ENCODE measurements around the gene TBX3. TPM values are rescaled to one million over a fixed set of nuclear protein-coding genes. Genes with fewer than 3 reads are reported as not detected.

The TBX3 gene
- total RNA-seq, 4 donors from 2014 or later, result 15.2 to 48.1 (median 35.4) TPM

DNA sequence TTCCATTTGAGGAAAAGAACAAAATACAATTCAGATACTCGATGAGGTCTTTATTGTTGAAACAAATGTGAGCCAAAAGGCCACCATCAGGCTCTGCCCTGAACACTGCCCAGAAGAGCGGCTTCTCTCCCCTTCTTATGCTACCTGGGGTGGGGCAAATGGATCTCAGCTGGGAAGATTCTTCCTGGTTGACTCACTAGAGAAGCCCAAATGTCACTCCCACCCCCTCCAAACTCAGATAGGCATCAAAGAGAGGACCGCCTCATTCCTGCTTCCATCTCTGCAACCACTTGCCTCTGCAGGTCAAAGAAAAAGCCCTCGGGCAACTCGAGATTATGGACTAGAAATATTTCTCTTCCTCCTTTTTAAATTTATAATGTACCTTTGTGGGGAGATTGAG is 55.8 kb downstream of the TBX3 start:
- peak in 1 of 2 donors; percentile 17 for DNase-seq (ENCODE audit: low spot score in 2 of 2)
- intact Hi-C loops (cut with DNase I; ENCODE audit: low total_unique reads), result no loop called here
- H3K4me3 ChIP-seq (ENCODE audit: low read depth, poor library complexity, severe bottlenecking), result no peak overlapping the region
- 39 to 41% methylated on average over 5 of the region's 5 CpGs for WGBS, 2 donors
- no peak for TF ChIP-seq POLR2A (IDR thresholded peaks at IDR 0.05)
- TF ChIP-seq, protein P1, sequence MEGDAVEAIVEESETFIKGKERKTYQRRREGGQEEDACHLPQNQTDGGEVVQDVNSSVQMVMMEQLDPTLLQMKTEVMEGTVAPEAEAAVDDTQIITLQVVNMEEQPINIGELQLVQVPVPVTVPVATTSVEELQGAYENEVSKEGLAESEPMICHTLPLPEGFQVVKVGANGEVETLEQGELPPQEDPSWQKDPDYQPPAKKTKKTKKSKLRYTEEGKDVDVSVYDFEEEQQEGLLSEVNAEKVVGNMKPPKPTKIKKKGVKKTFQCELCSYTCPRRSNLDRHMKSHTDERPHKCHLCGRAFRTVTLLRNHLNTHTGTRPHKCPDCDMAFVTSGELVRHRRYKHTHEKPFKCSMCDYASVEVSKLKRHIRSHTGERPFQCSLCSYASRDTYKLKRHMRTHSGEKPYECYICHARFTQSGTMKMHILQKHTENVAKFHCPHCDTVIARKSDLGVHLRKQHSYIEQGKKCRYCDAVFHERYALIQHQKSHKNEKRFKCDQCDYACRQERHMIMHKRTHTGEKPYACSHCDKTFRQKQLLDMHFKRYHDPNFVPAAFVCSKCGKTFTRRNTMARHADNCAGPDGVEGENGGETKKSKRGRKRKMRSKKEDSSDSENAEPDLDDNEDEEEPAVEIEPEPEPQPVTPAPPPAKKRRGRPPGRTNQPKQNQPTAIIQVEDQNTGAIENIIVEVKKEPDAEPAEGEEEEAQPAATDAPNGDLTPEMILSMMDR (IDR thresholded peaks at IDR 0.05), result no peak

DNA sequence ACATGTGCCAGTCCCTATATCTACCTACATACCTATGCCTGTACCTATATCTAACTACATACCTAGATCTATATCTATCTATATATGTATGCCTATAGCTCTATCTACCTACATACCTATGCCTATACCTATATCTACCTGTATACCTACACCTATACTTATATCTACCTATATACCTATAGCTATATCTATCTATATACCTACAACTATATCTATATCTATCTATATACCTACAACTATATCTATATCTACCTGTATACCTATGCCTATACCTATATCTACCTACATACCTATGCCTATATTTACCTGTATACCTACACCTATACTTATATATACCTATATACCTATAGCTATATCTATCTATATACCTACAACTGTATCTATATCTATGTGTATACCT is 56.6 kb downstream of the TBX3 start:
- DNase-seq (ENCODE audit: low spot score in 2 of 2), result no peak
- no peak overlapping the region for H3K4me3 ChIP-seq (ENCODE audit: low read depth, poor library complexity, severe bottlenecking)
- intact Hi-C loops (cut with DNase I; ENCODE audit: low total_unique reads), result no loop called here
- TF ChIP-seq, protein P1 (IDR thresholded peaks at IDR 0.05), result no peak
- TF ChIP-seq POLR2A (IDR thresholded peaks at IDR 0.05), result no peak

DNA sequence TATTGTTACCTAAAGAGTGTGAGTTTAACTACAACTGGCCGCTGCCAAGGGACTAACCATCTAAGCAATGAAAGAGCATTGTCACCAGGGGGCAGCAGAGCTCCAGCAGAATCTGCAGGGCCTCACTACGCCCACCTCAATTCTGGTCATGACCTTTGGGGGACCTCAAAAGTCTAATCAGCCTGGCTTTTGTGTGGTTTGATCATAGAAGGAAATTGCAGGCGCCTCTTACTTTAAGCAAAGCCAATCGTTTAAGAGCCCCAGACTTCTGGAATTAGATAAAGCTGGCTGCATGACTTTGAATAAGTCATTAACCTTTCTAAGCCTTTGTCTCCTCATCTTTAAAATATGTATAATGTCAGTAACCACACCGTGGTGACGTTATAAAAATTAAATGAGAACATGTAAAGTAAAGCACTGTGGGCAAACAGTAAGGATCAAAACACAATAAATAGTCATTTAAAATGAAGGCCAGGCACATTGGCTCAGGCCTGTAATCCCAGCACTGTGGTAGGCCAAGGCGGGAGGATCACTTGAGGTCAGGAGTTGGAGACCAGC is 58.6 kb downstream of the TBX3 start:
- no peak for TF ChIP-seq POLR2A (IDR thresholded peaks at IDR 0.05)
- TF ChIP-seq, protein P1 (IDR thresholded peaks at IDR 0.05), result no peak
- intact Hi-C loops (cut with DNase I; ENCODE audit: low total_unique reads), result no loop called here
- no peak overlapping the region for H3K4me3 ChIP-seq (ENCODE audit: low read depth, poor library complexity, severe bottlenecking)
- DNase-seq (ENCODE audit: low spot score in 2 of 2), result peak in 1 of 2 donors; percentile 57
- WGBS, 2 donors, result 44 to 50% methylated on average over 7 of the region's 7 CpGs

DNA sequence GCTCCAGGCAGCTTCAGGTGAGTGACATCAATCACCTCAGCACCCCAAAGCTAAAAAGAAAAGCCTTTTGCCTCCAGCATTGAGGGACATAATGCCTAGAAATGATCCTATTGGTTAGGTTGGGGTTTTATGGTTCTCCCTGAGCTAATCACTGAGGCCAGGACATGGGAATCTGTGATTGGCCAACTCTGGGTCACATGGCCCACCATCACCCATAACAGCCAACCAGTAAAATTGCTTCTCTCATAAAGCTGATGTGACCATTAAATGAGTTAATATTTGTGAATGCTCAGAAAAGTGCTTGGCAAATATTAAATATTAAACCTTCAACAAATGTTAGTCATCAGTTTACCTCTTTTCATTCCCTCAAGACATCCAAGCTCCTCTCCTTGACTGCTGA is 60.2 kb downstream of the TBX3 start:
- DNase-seq (ENCODE audit: low spot score in 2 of 2), result peak in 1 of 2 donors; percentile 12
- no peak overlapping the region for H3K4me3 ChIP-seq (ENCODE audit: low read depth, poor library complexity, severe bottlenecking)
- intact Hi-C loops (cut with DNase I; ENCODE audit: low total_unique reads), result no loop called here
- no peak for TF ChIP-seq POLR2A (IDR thresholded peaks at IDR 0.05)
- TF ChIP-seq, protein P1 (IDR thresholded peaks at IDR 0.05), result no peak

Data from lower leg skin (tissue), 4 donors.